Activated CD4-positive, alpha-beta memory T cell treated with anti-CD3 and anti-CD28 coated beads for 36 hours (primary cell): Measurements from ENCODE around the gene GPR31. TPM values are rescaled to one million over a fixed set of nuclear protein-coding genes. Genes with fewer than 3 reads are reported as not detected.

Source experiments
- CTCF ChIA-PET: fragments of 350-600 bp; sonication (Branson Sonifier 250); formaldehyde crosslinking; loops from one replicate; lab custom pipeline; 2021; ENCODE audit warnings: antibody characterized with exemption, inconsistent platforms; lab: Charles Lee
- POLR2A ChIA-PET: fragments of 350-600 bp; sonication (Branson Sonifier 250); formaldehyde crosslinking; loops from one replicate; lab custom pipeline; 2021; ENCODE audit warnings: antibody characterized with exemption; lab: Charles Lee
- DNase-seq: peaks from one replicate; pipeline ENCODE4 v3.0.0-alpha.2; 2020
- H3K27ac Mint-ChIP-seq: one replicate; pipeline ENCODE4 v1.8.0; 2021; ENCODE audit warnings: mixed read lengths
- H3K27me3 Mint-ChIP-seq: one replicate; pipeline ENCODE4 v1.8.0; 2021; ENCODE audit warnings: mixed read lengths
- H3K36me3 Mint-ChIP-seq: one replicate; pipeline ENCODE4 v1.8.0; 2021; ENCODE audit warnings: mixed read lengths
- H3K4me1 Mint-ChIP-seq: one replicate; pipeline ENCODE4 v1.8.0; 2021; ENCODE audit warnings: low read depth, mixed read lengths
- H3K4me3 Mint-ChIP-seq: one replicate; pipeline ENCODE4 v1.8.0; 2021; ENCODE audit warnings: mild to moderate bottlenecking, mixed read lengths
- H3K9me3 Mint-ChIP-seq: one replicate; pipeline ENCODE4 v1.8.0; 2021; ENCODE audit warnings: mixed read lengths
- intact Hi-C: fragments of 100-400 bp; cut with micrococcal nuclease; formaldehyde crosslinking; loops from one replicate; pipeline ENCODE4 v1.15.1; 2023
- total RNA-seq, 2 experiments: library from RNA; stranded (reverse); gene quantifications; one replicate each; pipeline ENCODE4 v1.2.3, GENCODE V29; 2021

The GPR31 gene
- total RNA-seq, 2 experiments from 2014 or later = not detected

DNA sequence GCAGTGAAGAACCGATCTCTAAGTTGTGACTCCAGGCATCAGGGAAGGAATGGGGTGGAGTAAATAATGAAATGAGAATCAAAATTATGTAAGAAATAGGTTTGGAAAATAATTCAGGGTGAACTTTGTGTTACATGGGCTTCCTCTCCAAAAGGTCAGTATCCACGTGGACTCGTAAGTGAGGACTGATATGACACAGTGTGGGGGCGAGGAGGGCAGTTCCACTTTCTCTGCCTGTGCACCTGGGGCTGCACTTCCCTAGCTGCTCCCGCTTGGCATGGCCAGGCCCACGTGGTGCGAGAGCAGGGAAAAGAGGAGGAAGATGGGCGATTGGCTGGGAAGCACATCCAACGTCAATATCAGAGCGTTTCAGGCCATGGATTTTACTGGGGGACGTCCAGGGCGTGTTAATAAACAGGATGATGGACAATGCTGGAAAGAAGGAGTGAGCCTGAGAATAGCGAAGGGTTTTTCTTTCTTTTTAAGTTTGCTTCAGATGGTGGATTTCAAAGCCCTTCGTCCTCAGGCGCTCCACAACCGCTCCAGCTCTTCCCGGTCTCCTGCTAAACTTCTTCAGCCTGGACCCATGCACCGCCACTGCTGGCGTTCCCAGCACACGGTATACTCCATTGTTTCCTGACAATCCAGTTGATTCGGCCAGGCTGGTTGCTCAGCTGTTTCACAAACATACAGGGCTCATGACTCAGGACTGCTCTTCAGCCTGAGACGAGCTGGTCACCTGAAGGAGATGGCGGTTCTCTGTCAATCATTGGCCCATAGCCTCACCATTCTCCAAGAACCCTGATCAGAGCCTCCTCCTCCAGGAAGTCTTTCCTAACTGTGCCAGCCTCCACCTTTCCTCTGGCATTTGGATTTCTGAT is 23.1 kb downstream of the GPR31 start:
- intact Hi-C loops = no loop called here
- Mint-ChIP-seq H3K4me1 (peaks cover 46% of the 10 kb centered on the region), H3K4me3 (no peak overlapping the region), H3K9me3 (no peaks in the 10 kb centered on the region), H3K27me3 (no peaks in the 10 kb centered on the region), H3K27ac (no peak overlapping the region), H3K36me3 (peaks cover 1% of the 10 kb centered on the region)
- POLR2A ChIA-PET = no interaction called here
- CTCF ChIA-PET = interaction anchor here (1.0 to 2.8 kb wide), 2 partner anchors 11 to 15 kb away, joined by 4 to 8 read pairs; partner anchors contain the start of gene CCR6
- DNase-seq = no peak

DNA sequence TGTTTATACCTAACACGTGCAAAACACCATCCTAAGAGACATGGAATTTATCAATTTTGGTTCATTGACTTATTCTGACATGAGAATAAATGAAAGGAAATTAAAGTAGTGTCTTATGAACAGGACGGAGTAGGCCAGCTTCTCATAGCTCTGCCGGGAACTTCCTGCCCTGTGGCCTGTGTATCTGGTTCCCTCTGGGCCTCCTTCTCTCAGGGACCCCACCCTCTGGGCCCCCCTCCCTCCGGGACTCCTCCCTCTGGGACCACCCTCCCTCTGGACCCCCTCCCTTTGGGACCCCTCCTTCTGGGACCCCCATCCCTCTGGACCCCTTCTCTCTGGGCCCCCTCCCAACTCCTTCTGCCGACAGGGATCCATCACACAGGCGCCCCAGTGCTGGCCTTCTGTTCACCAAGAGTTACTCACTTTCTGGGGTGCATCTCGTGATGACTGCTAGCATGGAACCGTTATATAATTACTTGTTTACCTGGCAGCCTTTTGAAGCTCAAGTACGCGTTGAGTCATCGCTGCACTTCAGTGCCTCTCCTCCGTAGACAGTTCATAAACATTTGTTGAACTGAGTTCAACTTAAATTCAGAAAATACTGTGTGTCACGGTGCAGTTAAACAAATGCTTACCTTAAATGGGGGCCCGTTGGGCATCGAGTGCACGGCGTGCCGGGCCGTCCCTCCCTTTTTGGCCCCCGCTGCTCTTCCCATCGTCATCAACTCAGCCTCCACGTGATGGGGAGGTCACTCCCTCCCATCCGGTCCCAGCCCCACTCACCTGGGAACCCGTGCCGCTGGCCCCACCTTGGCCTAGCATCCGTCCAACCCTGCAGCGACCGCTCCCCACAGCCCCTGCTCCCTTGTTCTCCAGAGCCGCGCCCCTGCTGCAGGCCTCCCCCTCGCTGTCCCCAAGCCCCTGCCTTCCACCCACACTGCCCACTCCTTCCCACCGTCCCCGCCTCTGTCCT is 26.8 kb downstream of the GPR31 start:
- H3K9me3 Mint-ChIP-seq = peaks cover 4% of the 10 kb centered on the region
- no peak overlapping the region for H3K4me3 Mint-ChIP-seq
- intact Hi-C loops = no loop called here
- no peak overlapping the region for H3K27ac Mint-ChIP-seq
- DNase-seq = peak; percentile 10
- ChIA-PET CTCF (interaction anchor here (0.6 to 1.4 kb wide), 2 partner anchors 9 to 11 kb away, joined by 3 to 6 read pairs; no protein-coding TSS in a partner anchor), POLR2A (no interaction called here)
- H3K4me1 Mint-ChIP-seq = peaks cover 27% of the 10 kb centered on the region
- no peaks in the 10 kb centered on the region for H3K27me3 Mint-ChIP-seq
- H3K36me3 Mint-ChIP-seq = peaks cover 5% of the 10 kb centered on the region

- peaks cover 5% of the 10 kb centered on the region for H3K36me3 Mint-ChIP-seq
- intact Hi-C loops = no loop called here
- peaks cover 23% of the 10 kb centered on the region for H3K4me1 Mint-ChIP-seq
- DNase-seq = peak; percentile 12
- POLR2A ChIA-PET = interaction anchor here (0.8 to 1.0 kb wide), 3 partner anchors 8 to 83 kb away, joined by 3 read pairs; no protein-coding TSS in a partner anchor
- H3K4me3 Mint-ChIP-seq = no peak overlapping the region
- CTCF ChIA-PET = interaction anchor here (0.6 to 1.4 kb wide), 2 partner anchors 8 to 12 kb away, joined by 3 to 6 read pairs; no protein-coding TSS in a partner anchor
- H3K27me3 Mint-ChIP-seq = no peaks in the 10 kb centered on the region
- H3K9me3 Mint-ChIP-seq = peaks cover 4% of the 10 kb centered on the region
- H3K27ac Mint-ChIP-seq = peak overlapping the region; percentile 13
These were observed 27.6 kb downstream of the GPR31 start for GRCh38 chr6:167130008-167130677.

DNA sequence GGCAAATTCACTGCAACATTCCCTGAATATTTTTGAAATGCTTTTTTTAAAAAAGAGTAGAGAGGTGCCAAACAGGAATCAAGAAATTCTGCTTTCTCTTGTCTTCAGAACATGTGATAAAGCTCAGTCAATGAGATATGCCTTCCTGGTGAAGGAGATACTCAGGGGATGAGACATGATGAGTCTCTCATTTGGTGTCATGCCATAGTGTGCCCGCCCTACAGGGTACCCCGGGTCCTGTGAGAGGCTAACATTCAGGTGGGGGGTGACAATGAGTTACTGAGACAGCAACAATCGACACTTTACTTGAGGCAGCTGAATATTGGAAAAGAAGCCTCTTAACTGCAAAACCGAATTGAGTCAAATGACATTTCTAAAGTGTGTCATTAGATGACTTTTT is 28.2 kb downstream of the GPR31 start:
- ChIA-PET CTCF (interaction anchor here (0.7 to 1.4 kb wide), 3 partner anchors 12 to 355 kb away, joined by 3 to 6 read pairs (median 4); no protein-coding TSS in a partner anchor), POLR2A (interaction anchor here (0.8 to 1.0 kb wide), 3 partner anchors 8 to 82 kb away, joined by 3 read pairs; no protein-coding TSS in a partner anchor)
- Mint-ChIP-seq H3K36me3 (peaks cover 5% of the 10 kb centered on the region), H3K27ac (peak overlapping the region; percentile 46), H3K9me3 (peaks cover 4% of the 10 kb centered on the region), H3K27me3 (no peaks in the 10 kb centered on the region), H3K4me3 (no peak overlapping the region), H3K4me1 (peaks cover 24% of the 10 kb centered on the region)
- intact Hi-C loops = no loop called here
- peak; percentile 20 for DNase-seq

DNA sequence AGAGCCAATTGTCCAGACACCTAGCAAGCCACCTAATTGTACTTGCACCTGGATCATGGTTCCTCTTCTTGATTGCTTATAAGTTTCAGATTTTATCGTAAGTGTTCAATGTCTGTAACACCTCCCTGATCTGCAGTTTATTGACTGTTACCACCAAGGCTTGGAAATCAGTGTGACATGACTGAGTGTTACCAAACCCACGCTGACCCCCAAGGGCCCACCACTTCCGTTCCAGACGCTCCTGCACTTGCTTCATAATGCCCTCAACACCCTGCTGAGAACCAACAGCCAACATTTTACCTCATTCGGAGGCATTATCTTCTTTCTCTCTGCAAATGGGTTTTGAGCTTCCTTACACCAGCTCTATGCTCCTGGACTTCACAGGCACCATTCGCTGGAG is 28.6 kb downstream of the GPR31 start:
- Mint-ChIP-seq H3K9me3 (peaks cover 4% of the 10 kb centered on the region), H3K4me1 (peaks cover 28% of the 10 kb centered on the region), H3K36me3 (peaks cover 5% of the 10 kb centered on the region), H3K4me3 (no peak overlapping the region), H3K27me3 (no peaks in the 10 kb centered on the region), H3K27ac (peak overlapping the region; percentile 46)
- ChIA-PET CTCF (interaction anchor here (0.7 to 1.4 kb wide), 4 partner anchors 10 to 354 kb away, joined by 3 to 6 read pairs (median 4); no protein-coding TSS in a partner anchor), POLR2A (interaction anchor here (0.8 to 1.0 kb wide), 2 partner anchors 9 to 82 kb away, joined by 3 read pairs; no protein-coding TSS in a partner anchor)
- DNase-seq = peak; percentile 10
- intact Hi-C loops = no loop called here

DNA sequence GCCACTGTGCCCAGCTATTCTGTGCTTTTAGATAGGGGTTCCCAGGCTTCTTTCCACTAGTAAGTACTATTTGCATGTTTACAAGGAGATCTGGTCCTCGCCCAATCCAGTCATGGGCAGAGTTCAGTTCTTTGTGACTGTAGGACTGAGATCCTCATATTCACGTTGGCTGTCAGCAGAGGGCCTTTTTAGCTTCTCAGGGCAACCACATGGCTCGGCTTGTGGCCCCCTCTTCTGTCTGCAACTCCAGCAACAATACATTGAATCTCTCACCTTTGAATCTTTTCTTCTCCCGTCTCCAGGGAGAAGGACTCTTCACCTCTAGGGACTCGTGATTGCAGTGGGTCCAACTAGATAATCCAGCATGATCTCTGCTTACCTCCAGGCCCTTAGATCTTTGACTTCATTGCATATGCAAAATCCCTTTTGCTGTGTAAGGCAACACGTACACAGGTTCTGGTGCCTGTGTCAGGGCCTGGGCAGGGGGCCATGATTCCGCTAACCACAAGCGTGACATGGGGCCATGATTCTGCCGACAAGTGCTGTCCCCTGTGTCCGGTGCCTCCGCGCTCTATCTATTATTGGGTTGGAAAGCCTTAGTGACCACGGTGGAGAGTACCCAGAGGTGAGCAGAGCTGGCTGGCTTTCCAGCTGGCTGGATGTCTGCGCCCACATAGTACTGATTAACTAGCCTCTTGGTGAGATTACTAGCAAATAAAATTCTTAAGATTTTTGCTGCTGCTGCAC is 29.8 kb downstream of the GPR31 start:
- H3K4me1 Mint-ChIP-seq = peaks cover 36% of the 10 kb centered on the region
- peaks cover 4% of the 10 kb centered on the region for H3K36me3 Mint-ChIP-seq
- H3K9me3 Mint-ChIP-seq = peaks cover 4% of the 10 kb centered on the region
- CTCF ChIA-PET = interaction anchor here (1.0 to 1.2 kb wide), 2 partner anchors 10 to 11 kb away, joined by 3 to 6 read pairs; no protein-coding TSS in a partner anchor
- no peak for DNase-seq
- no peaks in the 10 kb centered on the region for H3K27me3 Mint-ChIP-seq
- no peak overlapping the region for H3K4me3 Mint-ChIP-seq
- POLR2A ChIA-PET = no interaction called here
- intact Hi-C loops = no loop called here
- H3K27ac Mint-ChIP-seq = no peak overlapping the region

- no peak for DNase-seq
- ChIA-PET CTCF (no interaction called here), POLR2A (no interaction called here)
- Mint-ChIP-seq H3K27me3 (no peaks in the 10 kb centered on the region), H3K4me3 (no peak overlapping the region), H3K27ac (no peak overlapping the region), H3K9me3 (peaks cover 4% of the 10 kb centered on the region), H3K4me1 (peaks cover 50% of the 10 kb centered on the region), H3K36me3 (peaks cover 4% of the 10 kb centered on the region)
- intact Hi-C loops = no loop called here
These were observed 31.9 kb downstream of the GPR31 start for GRCh38 chr6:167125855-167126349.

DNA sequence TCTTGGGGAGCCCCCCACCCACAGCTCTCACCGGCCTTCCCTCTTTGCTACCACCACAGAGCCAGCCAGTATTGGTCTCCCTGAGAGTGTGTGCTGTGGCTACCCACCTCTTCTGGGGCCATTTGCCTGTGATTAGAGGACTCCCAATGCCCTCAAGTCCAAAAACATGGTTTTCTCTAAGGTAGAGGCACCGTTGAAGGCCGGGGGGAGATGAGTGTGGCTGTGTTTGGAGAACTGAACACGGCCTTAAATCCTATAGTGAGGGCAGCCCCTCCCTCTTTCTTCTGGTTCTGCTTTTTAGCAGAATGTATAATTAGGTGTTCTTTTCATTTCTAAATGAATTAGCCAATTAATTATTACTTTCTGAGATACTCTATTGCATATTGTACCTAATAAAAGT is 32.4 kb downstream of the GPR31 start:
- H3K27me3 Mint-ChIP-seq = no peaks in the 10 kb centered on the region
- peaks cover 4% of the 10 kb centered on the region for H3K9me3 Mint-ChIP-seq
- ChIA-PET POLR2A (no interaction called here), CTCF (interaction anchor here (1.9 kb wide), 1 partner anchor 78 kb away, joined by 6 read pairs; no protein-coding TSS in a partner anchor)
- peaks cover 53% of the 10 kb centered on the region for H3K4me1 Mint-ChIP-seq
- H3K4me3 Mint-ChIP-seq = no peak overlapping the region
- no peak overlapping the region for H3K27ac Mint-ChIP-seq
- H3K36me3 Mint-ChIP-seq = peaks cover 4% of the 10 kb centered on the region
- intact Hi-C loops = no loop called here
- no peak for DNase-seq

DNA sequence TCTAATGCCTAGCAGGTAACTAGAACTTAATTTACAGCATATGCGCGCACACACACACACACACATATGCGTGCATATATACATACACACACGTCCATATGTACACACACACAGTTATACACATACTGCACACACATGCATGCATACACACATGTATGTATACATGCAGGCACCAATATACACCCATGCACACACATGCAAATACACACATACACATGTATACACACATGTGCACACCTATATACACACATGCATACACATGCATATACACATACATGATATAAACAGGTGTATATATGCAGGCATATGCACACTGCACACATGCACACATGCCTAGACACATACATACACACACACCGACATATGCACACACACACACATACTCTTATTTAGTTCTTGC is 33.0 kb downstream of the GPR31 start:
- peaks cover 5% of the 10 kb centered on the region for H3K36me3 Mint-ChIP-seq
- peaks cover 4% of the 10 kb centered on the region for H3K9me3 Mint-ChIP-seq
- no peak overlapping the region for H3K27ac Mint-ChIP-seq
- ChIA-PET POLR2A (no interaction called here), CTCF (interaction anchor here (0.7 to 3.0 kb wide), 3 partner anchors 8 to 77 kb away, joined by 3 to 8 read pairs (median 6); no protein-coding TSS in a partner anchor)
- H3K4me3 Mint-ChIP-seq = no peak overlapping the region
- peaks cover 53% of the 10 kb centered on the region for H3K4me1 Mint-ChIP-seq
- intact Hi-C loops = no loop called here
- H3K27me3 Mint-ChIP-seq = no peaks in the 10 kb centered on the region
- DNase-seq = no peak

GRCh38 chr6:167122827-167123657 is 34.7 kb downstream of the GPR31 start, which contains the start of gene CCR6:
CCR6 (plus strand) TSS chr6:167123096; CDS start chr6:167136135, 13,039 bp downstream.
- Mint-ChIP-seq H3K9me3 (peaks cover 4% of the 10 kb centered on the region), H3K4me3 (peak within 1 kb of the TSS; percentile 40), H3K27me3 (no peaks in the 10 kb centered on the region), H3K36me3 (peaks cover 5% of the 10 kb centered on the region), H3K4me1 (peaks cover 62% of the 10 kb centered on the region), H3K27ac (peak within 1 kb of the TSS; percentile 73)
- ChIA-PET POLR2A (interaction anchor here (0.6 to 2.0 kb wide), 4 partner anchors 10 to 293 kb away, joined by 3 to 7 read pairs (median 4); partner anchors contain the start of gene CEP43), CTCF (interaction anchor here (0.6 to 3.0 kb wide), 7 partner anchors 10 to 133 kb away, joined by 3 to 8 read pairs (median 4); no protein-coding TSS in a partner anchor)
- no peak for DNase-seq
- intact Hi-C loops = no loop called here
